ENCODE measurements around the gene EXOC6. TPM values are rescaled to one million over a fixed set of nuclear protein-coding genes. Genes with fewer than 3 reads are reported as not detected.
A peak's percentile ranks its signal among the peaks of the same experiment; 100 is the strongest.

EXOC6 gene
- total RNA-seq, 1 experiment from 2014 or later, result 9.3 TPM

DNA sequence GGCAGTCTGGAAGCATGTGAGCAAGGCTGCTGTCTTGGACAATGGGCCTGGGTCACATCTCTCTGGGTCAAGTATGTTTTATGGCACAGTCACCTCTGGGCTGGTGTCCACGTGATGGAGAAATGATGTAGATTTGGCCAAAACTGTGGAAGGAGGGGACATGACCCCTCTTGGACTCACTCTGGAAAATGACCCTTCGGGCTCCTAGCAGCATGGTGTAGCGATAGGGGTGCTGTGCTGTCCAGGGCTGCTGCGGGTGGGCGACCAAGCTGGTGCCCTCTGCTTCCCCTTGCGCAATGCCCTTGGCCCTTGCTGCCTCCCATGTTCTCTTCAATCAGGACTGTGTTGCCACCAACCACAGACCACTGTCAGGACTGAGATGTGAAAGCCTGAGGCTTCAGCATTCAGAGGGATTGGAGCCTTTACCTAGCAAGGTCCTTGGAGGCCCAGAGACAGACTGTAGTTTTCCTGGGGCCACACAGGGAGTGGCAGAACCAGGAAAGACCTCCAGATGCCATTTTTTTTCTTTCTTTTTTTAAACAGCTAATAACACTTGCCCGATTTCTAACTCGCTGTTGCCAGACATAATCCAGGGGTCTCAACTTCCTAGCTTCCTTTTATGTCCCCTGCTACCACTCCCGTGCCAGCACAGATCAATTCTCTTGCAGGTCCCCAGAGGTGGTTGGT, 231.5 kb downstream of the EXOC6 start:
- no peak for TF ChIP-seq EZH2 (IDR thresholded peaks at IDR 0.05; ENCODE audit: low read depth)
- TF ChIP-seq, protein P1, sequence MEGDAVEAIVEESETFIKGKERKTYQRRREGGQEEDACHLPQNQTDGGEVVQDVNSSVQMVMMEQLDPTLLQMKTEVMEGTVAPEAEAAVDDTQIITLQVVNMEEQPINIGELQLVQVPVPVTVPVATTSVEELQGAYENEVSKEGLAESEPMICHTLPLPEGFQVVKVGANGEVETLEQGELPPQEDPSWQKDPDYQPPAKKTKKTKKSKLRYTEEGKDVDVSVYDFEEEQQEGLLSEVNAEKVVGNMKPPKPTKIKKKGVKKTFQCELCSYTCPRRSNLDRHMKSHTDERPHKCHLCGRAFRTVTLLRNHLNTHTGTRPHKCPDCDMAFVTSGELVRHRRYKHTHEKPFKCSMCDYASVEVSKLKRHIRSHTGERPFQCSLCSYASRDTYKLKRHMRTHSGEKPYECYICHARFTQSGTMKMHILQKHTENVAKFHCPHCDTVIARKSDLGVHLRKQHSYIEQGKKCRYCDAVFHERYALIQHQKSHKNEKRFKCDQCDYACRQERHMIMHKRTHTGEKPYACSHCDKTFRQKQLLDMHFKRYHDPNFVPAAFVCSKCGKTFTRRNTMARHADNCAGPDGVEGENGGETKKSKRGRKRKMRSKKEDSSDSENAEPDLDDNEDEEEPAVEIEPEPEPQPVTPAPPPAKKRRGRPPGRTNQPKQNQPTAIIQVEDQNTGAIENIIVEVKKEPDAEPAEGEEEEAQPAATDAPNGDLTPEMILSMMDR (conservative IDR thresholded peaks at IDR 0.05), result no peak
- DNase-seq, result no peak
- Histone ChIP-seq H3K79me2 (ENCODE audit: low read depth) (no peaks in the 10 kb centered on the region), H3K9me2 (ENCODE audit: insufficient read depth) (no peaks in the 10 kb centered on the region), H3K4me2 (peak overlapping the region; percentile 20), H3K27me3 (ENCODE audit: insufficient read depth, low read depth) (no peaks in the 10 kb centered on the region), H3K9me3 (ENCODE audit: insufficient read depth, low read depth) (no peaks in the 10 kb centered on the region), H3K36me3 (ENCODE audit: low read depth) (no peaks in the 10 kb centered on the region), H3F3A (ENCODE audit: insufficient read depth, low read depth) (no peaks in the 10 kb centered on the region), H3K4me1 (replicated peaks; ENCODE audit: insufficient read depth) (no peaks in the 10 kb centered on the region), H2AFZ (no peak overlapping the region), H3K27ac (no peak overlapping the region), H4K20me1 (ENCODE audit: insufficient read depth) (no peaks in the 10 kb centered on the region), H3K4me3 (no peak overlapping the region)
- ChIA-PET CTCF (interaction anchor here (0.6 to 1.0 kb wide), 2 partner anchors 195 to 218 kb away, joined by 3 to 7 read pairs; no protein-coding TSS in a partner anchor), POLR2A (ENCODE audit: unreplicated experiment) (no interaction called here)
- no TSS peak for BruUV-seq (replicated peaks)
- intact Hi-C loops (cut with micrococcal nuclease; ENCODE audit: unreplicated experiment), result loop anchor here (1.0 to 10.0 kb wide), 3 partner anchors 209 to 435 kb away; no protein-coding TSS in a partner anchor

DNA sequence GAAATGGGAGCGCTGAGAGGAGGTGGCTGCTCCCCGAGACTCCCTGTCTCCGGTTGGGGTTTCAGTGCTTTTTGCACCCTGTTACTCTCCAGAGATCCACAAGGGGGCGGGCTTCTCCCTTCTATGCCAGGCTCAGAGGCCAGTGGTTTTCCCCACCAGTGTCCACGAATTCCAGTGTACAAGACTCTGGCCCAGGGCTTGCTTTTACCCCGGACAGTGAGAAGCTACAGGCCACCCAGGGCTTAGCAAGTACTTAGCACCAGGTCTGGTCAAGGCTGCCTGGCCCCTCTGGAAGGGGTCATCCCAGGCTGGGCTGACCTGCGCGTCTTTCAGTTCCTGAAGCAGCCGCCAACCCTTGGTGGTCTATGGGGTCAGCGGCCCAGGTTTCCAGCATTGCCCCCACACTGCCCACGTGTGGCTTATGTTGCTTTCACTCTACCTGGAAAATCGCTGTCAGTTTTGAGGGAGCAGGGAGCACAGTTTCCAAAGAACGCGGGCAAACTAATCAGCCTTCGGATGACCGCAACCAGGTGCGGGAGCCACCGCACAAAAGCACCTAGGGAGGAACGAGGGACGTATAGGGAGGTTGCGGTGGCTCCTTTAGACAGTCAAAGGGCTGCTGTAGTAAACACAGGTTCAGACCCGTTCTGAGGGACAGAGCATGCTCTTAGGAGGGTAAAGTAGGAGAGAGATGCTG, 232.2 kb downstream of the EXOC6 start:
- BruUV-seq (replicated peaks), result no TSS peak
- TF ChIP-seq, protein P1 (conservative IDR thresholded peaks at IDR 0.05), result peak; percentile 85
- TF ChIP-seq EZH2 (IDR thresholded peaks at IDR 0.05; ENCODE audit: low read depth), result no peak
- Histone ChIP-seq H3K4me2 (peak overlapping the region; percentile 20), H3K27me3 (ENCODE audit: insufficient read depth, low read depth) (no peaks in the 10 kb centered on the region), H3K9me2 (ENCODE audit: insufficient read depth) (no peaks in the 10 kb centered on the region), H3K4me3 (no peak overlapping the region), H2AFZ (no peak overlapping the region), H3K4me1 (replicated peaks; ENCODE audit: insufficient read depth) (no peaks in the 10 kb centered on the region; the same call in 1 of the 2 replicates), H3K9me3 (ENCODE audit: insufficient read depth, low read depth) (no peaks in the 10 kb centered on the region), H4K20me1 (ENCODE audit: insufficient read depth) (no peaks in the 10 kb centered on the region), H3F3A (ENCODE audit: insufficient read depth, low read depth) (no peaks in the 10 kb centered on the region), H3K27ac (no peak overlapping the region), H3K79me2 (ENCODE audit: low read depth) (no peaks in the 10 kb centered on the region), H3K36me3 (ENCODE audit: low read depth) (no peaks in the 10 kb centered on the region)
- POLR2A ChIA-PET (ENCODE audit: unreplicated experiment), result no interaction called here
- intact Hi-C loops (cut with micrococcal nuclease; ENCODE audit: unreplicated experiment), result loop anchor here (1.0 to 5.0 kb wide), 2 partner anchors 209 to 277 kb away; no protein-coding TSS in a partner anchor
- CTCF ChIA-PET, result interaction anchor here (0.6 to 1.0 kb wide), 2 partner anchors 196 to 217 kb away, joined by 3 to 7 read pairs; no protein-coding TSS in a partner anchor
- DNase-seq, result peak in 1 of 2 experiments; percentile 44

DNA sequence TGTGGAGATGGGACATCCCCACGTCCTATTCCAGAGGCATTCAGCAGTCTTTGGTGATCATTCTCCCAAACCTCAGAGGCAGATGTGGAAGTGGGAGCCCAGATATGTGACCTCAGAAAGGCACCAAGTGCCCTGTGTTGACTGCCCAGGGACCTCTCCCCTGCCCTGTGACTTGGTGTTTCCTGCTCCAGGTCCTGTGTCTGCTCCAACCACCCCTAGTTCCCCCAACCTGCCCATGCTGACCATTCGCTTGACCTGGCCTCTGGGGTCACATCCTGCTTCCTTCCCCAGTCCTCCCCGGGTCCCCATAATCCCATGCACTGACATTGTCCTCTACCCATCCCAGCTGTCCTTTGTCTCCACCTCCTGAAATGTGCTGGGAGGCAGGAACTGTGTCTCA, 233.0 kb downstream of the EXOC6 start:
- no peak overlapping the region for H3K4me2 ChIP-seq
- no peaks in the 10 kb centered on the region for H3K9me3 ChIP-seq (ENCODE audit: insufficient read depth, low read depth)
- intact Hi-C loops (cut with micrococcal nuclease; ENCODE audit: unreplicated experiment), result loop anchor here (5.0 kb wide), 1 partner anchor 276 kb away; no protein-coding TSS in a partner anchor
- H3K36me3 ChIP-seq (ENCODE audit: low read depth), result no peaks in the 10 kb centered on the region
- H2AFZ ChIP-seq, result no peak overlapping the region
- no peak overlapping the region for H3K4me3 ChIP-seq
- H3F3A ChIP-seq (ENCODE audit: insufficient read depth, low read depth), result no peaks in the 10 kb centered on the region
- H3K9me2 ChIP-seq (ENCODE audit: insufficient read depth), result no peaks in the 10 kb centered on the region
- H3K4me1 ChIP-seq (replicated peaks; ENCODE audit: insufficient read depth), result no peaks in the 10 kb centered on the region; the same call in 1 of the 2 replicates
- no peaks in the 10 kb centered on the region for H3K27me3 ChIP-seq (ENCODE audit: insufficient read depth, low read depth)
- no peaks in the 10 kb centered on the region for H3K79me2 ChIP-seq (ENCODE audit: low read depth)
- BruUV-seq (replicated peaks), result no TSS peak
- TF ChIP-seq, protein P1 (conservative IDR thresholded peaks at IDR 0.05), result no peak
- no peak for TF ChIP-seq EZH2 (IDR thresholded peaks at IDR 0.05; ENCODE audit: low read depth)
- no peak for DNase-seq
- H3K27ac ChIP-seq, result no peak overlapping the region
- H4K20me1 ChIP-seq (ENCODE audit: insufficient read depth), result no peaks in the 10 kb centered on the region
- POLR2A ChIA-PET (ENCODE audit: unreplicated experiment), result no interaction called here
- CTCF ChIA-PET, result no interaction called here

All from PC-9 (cell line).